GM20000 (cell line): ENCODE results near the gene CRACDL.

Experiments used
- DNase-seq: peaks from one replicate; pipeline ENCODE4 v3.0.0; 2012; ENCODE audit warnings: low spot score
- TF ChIP-seq, protein P1 (sequence below): IDR thresholded peaks from 2 replicates; pipeline ENCODE4 v1.5.1; 2012; ENCODE audit warnings: mild to moderate bottlenecking, control low read depth; ENCODE audit errors: extremely low read depth, missing control alignments

The CRACDL gene

DNA sequence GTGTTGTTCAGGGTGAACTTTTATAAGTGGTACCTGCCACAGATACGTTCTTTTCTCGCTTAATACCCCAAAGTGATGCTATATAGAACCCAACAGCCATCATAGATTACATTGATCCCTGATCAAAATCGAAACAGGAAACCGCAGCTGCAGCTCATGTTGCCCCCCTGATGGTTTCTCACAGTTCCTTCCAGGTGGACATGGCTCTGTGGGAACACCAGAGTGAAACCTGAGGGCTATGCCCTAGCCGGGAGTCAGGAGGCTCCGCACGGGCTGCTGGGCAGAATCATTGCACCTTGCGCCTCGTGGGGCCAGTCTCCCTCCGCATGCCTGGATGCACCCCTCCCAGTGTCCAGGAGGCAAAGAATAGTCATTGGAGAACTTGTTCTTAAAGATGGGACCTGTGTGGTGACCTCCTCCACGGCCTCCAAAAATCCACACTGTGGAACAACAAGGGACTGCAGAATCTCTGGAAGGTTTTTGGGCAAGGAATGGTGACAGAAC, 61.8 kb downstream of the CRACDL start:
- TF ChIP-seq, protein P1, sequence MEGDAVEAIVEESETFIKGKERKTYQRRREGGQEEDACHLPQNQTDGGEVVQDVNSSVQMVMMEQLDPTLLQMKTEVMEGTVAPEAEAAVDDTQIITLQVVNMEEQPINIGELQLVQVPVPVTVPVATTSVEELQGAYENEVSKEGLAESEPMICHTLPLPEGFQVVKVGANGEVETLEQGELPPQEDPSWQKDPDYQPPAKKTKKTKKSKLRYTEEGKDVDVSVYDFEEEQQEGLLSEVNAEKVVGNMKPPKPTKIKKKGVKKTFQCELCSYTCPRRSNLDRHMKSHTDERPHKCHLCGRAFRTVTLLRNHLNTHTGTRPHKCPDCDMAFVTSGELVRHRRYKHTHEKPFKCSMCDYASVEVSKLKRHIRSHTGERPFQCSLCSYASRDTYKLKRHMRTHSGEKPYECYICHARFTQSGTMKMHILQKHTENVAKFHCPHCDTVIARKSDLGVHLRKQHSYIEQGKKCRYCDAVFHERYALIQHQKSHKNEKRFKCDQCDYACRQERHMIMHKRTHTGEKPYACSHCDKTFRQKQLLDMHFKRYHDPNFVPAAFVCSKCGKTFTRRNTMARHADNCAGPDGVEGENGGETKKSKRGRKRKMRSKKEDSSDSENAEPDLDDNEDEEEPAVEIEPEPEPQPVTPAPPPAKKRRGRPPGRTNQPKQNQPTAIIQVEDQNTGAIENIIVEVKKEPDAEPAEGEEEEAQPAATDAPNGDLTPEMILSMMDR, result no peak
- no peak for DNase-seq

DNA sequence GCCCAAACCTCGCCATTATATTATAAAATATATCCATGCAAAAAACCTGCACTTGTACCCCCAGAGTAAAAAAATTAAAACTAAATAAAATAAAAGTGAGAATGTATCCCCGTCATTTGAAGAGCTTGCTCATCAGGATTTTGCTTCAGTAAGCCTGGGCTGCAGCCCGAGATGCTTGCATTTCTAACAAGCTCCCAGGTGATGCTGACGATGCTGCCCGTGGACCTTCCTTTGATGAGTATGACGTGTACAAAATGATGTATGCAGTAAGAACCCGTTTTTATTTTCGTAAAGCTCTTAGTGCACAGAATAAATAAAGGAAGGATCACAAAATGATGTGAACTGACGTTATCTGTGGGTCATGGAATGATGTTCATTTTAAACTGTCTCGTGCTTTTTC, 63.5 kb downstream of the CRACDL start:
- DNase-seq, result no peak
- TF ChIP-seq, protein P1, result no peak

- TF ChIP-seq, protein P1, result no peak
- DNase-seq, result no peak
These were observed 64.5 kb downstream of the CRACDL start for GRCh38 chr2:98871506-98871905.

GRCh38 chr2:98870516-98871158, 65.4 kb downstream of the CRACDL start:
- TF ChIP-seq, protein P1, result no peak
- DNase-seq, result no peak

- TF ChIP-seq, protein P1, result no peak
- no peak for DNase-seq
These were observed 66.2 kb downstream of the CRACDL start for GRCh38 chr2:98869870-98870269.

DNA sequence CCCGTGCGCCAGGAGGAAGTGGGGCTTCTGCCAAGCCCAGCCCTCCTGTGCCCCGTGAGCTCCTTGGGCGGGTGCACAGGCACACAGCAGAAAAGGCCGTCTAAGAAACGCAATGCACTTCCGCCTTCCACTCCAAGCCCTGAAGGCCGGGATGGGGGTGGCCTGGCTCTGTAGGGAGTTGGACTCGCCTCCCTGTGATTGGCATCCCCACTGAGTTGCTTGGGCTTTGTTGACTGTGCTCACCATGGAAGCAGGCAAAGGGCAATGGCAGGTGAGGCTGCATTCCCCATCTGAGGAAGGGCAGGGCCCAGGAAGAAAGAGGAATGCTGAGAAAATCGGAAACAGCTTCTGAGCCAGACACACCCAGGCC, 66.8 kb downstream of the CRACDL start:
- no peak for DNase-seq
- TF ChIP-seq, protein P1, result no peak

GRCh38 chr2:98868548-98869271, 67.3 kb downstream of the CRACDL start:
- no peak for DNase-seq
- TF ChIP-seq, protein P1, result no peak
